HG03342 (cell line): ENCODE results near the gene AGBL4.

Experiments
- ATAC-seq: cut with Tn5 transposase; IDR thresholded peaks from one replicate; pipeline ENCODE4 v1.9.1; 2021; ENCODE audit warnings: mild to moderate bottlenecking, moderate library complexity; ENCODE audit not compliant: unreplicated experiment

AGBL4 gene

GRCh38 chr1:48673332-48674105 lies 1350.2 kb downstream of the AGBL4 start:
- no peak for ATAC-seq

DNA sequence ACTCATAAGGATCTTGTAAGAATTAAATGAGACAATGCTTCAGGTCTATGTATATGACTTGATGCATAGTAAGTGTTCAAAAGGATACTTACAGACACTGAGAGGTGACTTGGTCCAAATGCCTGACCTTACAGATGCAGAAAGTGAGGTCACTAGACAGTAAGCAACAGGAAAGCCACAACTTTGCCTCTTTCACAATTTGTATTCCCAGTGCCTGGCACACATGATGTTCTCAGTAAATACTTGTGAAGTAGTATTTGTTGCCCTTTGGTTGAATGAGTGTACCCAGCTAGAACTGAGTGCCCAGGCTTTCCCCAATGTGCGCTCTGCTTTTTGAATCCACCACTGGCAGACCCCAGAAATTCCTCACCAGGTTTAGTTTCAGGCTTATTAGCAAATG lies 1352.2 kb downstream of the AGBL4 start:
- no peak for ATAC-seq

DNA sequence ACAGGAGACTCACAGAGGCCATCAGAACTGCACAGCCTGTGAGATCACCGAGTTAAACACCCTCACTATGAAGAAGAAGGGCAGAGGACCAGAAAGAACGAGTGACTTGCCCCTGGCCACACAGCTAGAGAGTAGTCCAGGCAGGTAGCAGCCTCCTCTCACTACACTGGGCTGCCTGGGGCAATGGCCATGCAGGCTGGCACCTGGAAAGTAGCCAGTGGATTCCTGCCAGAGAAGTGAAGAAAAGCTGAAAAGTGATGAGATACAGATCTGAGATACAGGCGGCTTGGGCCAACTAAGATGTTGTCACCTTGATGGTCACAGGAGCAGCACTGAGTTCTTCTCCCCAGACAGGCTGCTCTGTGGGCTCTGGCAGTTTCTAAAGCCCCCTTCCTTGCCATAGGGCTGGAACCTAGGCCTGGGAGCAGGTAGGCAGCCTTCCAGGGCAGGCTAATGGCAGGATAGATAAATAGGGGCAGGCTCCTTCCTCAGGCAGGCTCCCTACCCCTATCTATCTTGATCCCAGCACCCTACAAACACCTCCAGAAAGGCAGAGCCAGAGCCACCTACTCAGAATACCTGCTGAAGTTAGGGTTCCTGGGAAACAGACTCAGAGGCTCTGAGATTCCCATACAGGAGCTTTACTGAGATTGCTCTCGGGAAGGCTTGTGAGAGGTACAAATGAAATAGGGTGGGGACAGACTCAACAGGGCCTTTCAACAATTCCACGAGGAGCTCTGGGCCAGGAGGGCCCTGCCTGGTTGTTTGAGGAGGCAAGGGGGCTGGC lies 1353.3 kb downstream of the AGBL4 start:
- no peak for ATAC-seq

- no peak for ATAC-seq
These were observed 1355.4 kb downstream of the AGBL4 start for GRCh38 chr1:48668339-48668738.

- ATAC-seq: no peak
These were observed 1356.0 kb downstream of the AGBL4 start for GRCh38 chr1:48667782-48668181.

DNA sequence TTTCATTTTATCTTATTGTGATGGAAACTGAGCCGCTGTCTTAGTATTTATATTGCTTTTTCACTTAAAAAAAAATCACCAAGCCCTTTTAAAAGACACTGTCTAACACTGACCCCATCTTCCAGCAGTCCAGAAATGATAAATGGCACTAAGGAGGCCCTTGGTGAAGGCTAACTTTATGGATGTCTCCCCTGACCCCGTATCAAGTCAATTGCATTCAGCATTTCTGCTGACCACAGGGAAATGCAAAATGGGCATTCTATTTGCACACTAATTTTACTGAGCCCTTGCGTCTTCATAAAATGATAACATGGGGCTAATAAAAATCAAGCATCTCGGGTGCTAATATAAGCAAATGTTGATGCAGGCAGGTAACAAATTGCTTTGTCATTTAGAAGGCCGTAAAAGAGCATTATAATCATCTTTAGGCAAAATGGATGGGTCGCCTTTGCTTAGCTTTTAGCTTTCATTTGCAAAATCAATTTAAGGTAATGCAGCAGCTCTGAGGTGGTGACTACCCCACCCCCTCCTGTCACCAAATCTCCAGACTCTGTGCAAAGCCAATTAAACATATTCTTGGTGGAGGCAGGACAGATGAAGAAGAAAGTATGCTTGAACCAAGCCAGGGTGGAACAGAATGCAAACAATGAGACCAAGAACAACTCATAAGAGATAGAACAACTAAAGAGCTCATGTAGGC lies 1357.9 kb downstream of the AGBL4 start:
- ATAC-seq: no peak

DNA sequence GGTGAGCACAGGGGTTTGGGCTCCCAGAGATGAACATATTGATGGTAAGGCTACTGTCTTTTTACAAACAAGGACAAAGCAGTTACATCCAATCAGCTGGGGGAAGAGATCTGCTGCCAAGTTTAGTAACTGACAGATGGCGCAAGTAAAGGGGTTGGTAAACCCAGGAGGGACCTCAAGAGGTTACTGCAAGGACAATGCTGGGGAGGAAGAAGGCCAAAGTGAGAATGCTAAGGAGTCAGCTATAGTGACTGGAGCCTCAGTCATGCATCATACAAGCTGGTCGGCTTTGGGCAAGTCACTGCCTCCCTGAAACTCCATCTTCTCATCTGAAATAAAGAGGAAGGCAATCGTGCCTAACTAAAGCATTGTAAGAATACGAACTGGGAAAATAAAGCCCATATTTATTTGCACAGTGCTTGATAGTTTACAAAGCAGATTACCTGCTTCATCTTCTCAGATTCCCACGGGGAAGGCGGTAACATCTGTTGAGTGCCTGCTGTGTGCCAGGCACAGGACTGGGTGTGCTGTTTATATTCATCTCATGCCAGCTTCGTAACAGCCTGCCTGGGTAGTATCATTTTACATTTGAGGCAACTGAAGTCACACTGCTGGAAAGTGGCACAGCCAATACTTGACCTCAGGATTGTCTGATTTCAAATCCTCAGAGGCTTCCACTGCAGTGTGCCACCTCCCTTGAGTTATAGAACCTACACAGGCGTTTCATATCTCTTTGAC lies 1361.9 kb downstream of the AGBL4 start:
- ATAC-seq: no peak

- no peak for ATAC-seq
These were observed 1364.0 kb downstream of the AGBL4 start for GRCh38 chr1:48659801-48660200.

- ATAC-seq: no peak
These were observed 1366.3 kb downstream of the AGBL4 start for GRCh38 chr1:48657413-48657812.

DNA sequence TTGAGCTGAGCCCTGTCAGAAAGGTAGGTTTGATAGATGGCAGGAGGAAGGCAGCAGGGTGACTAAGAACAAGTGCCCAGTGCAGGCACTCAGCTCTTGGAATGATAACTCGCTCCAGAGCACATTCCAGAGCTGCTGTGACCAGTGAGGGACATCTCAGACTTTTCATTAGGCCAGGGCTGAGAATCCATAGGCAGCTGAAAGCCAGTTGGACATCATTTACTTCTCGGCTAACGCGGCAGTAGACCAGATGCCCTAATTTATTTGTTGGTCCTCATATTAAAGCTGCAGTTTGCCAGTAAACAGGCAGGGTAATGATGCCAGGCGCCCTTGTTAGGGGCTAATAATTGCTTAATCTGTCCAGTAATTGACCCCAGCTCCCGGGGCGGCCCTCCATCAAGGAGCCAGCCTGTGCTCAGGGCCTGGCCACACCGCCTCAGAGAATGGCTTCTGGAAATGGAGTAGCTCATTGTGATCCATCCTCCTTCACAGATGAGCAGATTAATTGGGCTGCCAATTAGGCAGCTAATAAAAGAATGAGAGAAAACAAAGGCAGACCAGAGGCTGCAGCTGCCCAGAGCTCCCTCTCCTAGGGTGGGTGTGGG lies 1369.0 kb downstream of the AGBL4 start:
- ATAC-seq: no peak

- ATAC-seq: no peak
These were observed 1371.4 kb downstream of the AGBL4 start for GRCh38 chr1:48652334-48652733.

DNA sequence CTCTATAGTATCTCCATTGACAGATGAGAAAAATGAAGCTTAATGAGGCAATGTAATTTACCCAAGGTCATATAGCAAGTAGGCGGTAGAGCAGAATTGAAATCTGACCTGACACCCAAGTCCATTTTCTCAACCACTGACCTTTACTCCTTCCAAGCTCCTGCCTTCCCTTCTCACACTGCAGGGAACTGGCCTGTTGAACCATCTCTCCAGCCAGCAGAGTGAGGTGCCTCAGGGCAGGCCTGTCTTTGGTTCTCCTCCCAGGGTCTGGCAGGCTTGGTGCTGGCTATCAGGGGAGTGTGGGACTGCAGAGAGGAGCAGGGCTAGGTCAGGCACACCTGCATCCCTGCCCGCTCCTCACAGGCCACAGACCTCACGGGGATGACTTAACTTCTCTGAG lies 1373.9 kb downstream of the AGBL4 start:
- ATAC-seq: no peak

- no peak for ATAC-seq
These were observed 1377.9 kb downstream of the AGBL4 start for GRCh38 chr1:48645883-48646282.

GRCh38 chr1:48644905-48645605 lies 1378.7 kb downstream of the AGBL4 start:
- ATAC-seq: no peak

DNA sequence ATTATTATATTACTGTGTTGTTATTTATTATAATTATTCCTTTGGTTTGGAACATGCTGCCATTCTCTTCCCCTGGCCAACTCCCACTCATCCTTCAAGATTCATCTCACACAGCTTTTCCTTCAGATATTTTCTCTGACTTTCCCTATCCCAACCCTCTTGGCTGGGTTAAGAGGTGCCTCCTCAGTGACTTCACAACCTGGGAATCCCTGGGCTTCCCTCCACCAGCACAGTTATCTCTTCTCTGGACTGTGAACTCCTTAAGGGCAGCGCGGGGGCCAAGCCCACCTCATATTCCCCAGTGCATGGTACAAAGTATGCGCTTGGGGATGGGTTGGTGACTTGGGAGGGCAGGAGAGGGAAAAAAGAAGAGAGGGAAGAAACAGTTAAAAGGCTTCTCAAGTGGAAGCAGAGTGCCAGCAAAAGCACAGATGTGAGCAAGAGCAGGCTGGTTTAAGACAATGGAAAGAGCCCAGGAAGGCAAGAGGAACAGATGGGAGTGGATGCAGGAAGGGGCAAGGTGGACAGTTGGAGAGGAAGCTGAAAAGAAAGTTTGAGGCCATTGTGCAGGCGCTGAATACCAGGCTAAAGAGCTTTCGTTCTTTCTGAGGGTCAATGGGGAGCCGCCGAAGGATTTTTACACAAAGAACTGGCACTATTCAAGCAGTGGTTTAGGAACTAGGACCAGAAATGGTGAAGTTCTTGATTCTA lies 1379.4 kb downstream of the AGBL4 start:
- no peak for ATAC-seq

DNA sequence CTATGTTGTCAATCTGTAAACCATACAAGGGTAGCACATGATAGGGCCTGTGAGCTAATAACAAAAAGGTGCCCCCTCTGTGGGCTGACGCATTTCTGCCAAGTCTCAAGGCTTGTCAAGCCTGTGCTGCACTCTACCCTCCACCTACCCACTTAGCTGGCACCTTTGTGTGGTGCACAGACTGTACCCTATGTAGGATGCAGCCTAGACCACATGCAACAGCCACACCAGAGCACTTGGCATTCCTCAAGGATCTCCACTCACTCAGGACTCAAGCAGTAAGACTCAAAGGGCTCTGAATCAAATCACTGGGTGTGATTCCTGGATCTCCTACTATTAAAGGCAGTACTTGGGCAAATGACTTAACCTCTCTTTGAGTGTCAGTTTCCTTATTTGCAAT lies 1380.6 kb downstream of the AGBL4 start:
- no peak for ATAC-seq

DNA sequence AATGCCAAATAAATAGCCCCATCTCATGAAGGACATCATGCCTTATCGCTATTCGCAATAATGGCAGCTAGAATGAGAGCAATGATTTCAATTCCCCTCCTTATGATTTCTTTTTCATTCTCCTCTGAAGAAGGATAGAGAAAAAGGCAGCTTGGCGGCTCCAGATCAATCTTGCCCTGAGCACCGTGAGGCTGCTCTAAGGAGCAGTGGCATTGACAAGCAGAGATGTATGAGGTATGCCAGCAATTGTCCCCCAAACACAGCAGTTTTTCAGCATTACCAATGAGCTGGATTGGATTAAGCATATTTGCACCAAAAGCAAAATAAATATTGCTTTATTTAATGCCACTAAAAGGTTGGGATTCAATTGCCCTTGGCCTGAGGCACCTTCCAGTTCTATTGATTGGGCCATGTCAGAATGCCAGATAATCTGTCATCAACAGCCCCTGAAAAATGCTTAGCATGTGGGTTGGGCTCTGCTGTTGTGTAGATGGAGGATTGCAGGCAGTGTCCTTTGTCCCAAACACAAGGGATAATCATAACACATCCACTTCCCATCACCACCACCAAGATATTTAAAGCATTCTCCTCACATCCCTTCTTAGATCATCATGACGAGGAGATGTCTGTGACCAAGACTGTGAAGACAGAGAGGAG lies 1382.8 kb downstream of the AGBL4 start:
- no peak for ATAC-seq

GRCh38 chr1:48629867-48630266 lies 1393.9 kb downstream of the AGBL4 start:
- no peak for ATAC-seq

DNA sequence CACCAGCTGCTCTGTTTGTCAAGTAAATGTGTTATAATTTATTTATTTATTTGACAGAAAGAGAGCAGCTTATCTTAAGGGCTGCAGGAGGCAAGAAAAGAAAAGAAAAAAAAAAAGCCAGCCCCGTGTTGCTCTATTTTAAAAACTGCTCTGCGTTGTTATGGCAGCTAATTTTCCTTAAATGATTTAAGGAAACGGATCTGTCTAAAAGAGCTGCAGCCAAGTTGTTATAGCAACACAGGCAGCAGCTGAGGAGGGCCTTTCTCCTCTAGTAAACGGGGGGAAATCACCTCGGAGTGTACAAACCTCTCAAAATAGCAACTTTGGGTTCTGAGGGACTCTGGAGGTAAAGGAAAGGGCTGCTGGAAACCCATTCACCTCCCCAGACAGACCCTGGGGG lies 1396.3 kb downstream of the AGBL4 start:
- no peak for ATAC-seq
